Measurements from ENCODE around the gene CASK.

Gene CASK

GRCh38 chrX:41923211-41923977 lies at the start of gene CASK:
CASK (minus strand) TSS chrX:41923554; CDS start chrX:41922988, 566 bp downstream.
- peak; percentile 96 for DNase-seq

GRCh38 chrX:41971346-41971745 lies 48.0 kb upstream of the CASK start:
- DNase-seq: no peak

- DNase-seq: no peak
Measured at GRCh38 chrX:41970419-41970818, 47.1 kb upstream of the CASK start.

- no peak for DNase-seq
Measured at GRCh38 chrX:41963348-41963747, 40.0 kb upstream of the CASK start.

- DNase-seq: peak; percentile 82
Measured at GRCh38 chrX:41960142-41960541, 36.8 kb upstream of the CASK start.

GRCh38 chrX:41958861-41959260 lies 35.5 kb upstream of the CASK start:
- DNase-seq: no peak

- no peak for DNase-seq
Measured at GRCh38 chrX:41956027-41956426, 32.7 kb upstream of the CASK start.

- DNase-seq: peak; percentile 91
Measured at GRCh38 chrX:41952102-41952501, 28.7 kb upstream of the CASK start.

GRCh38 chrX:41946989-41947612 lies 23.7 kb upstream of the CASK start:
- peak; percentile 72 for DNase-seq

- no peak for DNase-seq
Measured at GRCh38 chrX:41946235-41946634, 22.9 kb upstream of the CASK start.

- DNase-seq: no peak
Measured at GRCh38 chrX:41935832-41936231, 12.5 kb upstream of the CASK start.

GRCh38 chrX:41933546-41933945 lies 10.2 kb upstream of the CASK start:
- no peak for DNase-seq

GRCh38 chrX:41932885-41933284 lies 9.5 kb upstream of the CASK start:
- no peak for DNase-seq

GRCh38 chrX:41931591-41931990 lies 8.2 kb upstream of the CASK start:
- DNase-seq: no peak

GRCh38 chrX:41923978-41924683 lies 777 bp upstream of the CASK start:
- DNase-seq: peak; percentile 68

GRCh38 chrX:41922431-41923151 lies 763 bp downstream of the CASK start:
- peak; percentile 74 for DNase-seq

GRCh38 chrX:41921492-41922430 lies 1.6 kb downstream of the CASK start:
- peak; percentile 51 for DNase-seq

GRCh38 chrX:41919870-41920269 lies 3.5 kb downstream of the CASK start:
- no peak for DNase-seq

- DNase-seq: peak; percentile 1
Measured at GRCh38 chrX:41917517-41917916, 5.8 kb downstream of the CASK start.

- no peak for DNase-seq
Measured at GRCh38 chrX:41913476-41913875, 9.9 kb downstream of the CASK start.

GRCh38 chrX:41912923-41913322 lies 10.4 kb downstream of the CASK start:
- no peak for DNase-seq

- DNase-seq: no peak
Measured at GRCh38 chrX:41909068-41909467, 14.3 kb downstream of the CASK start.

Data from NCI-H82 (cell line).